IMR-90 (cell line): ENCODE data around the gene LIPI. TPM values are rescaled to one million over a fixed set of nuclear protein-coding genes. Genes with fewer than 3 reads are reported as not detected.

Source experiments
- ATAC-seq: fragments of 200-7000 bp; cut with Tn5 transposase; 2 replicates; pipeline ENCODE4 v1.9.1; 2020; ENCODE audit warnings: low read depth, mild to moderate bottlenecking, moderate library complexity
- BruUV-seq: library from RNA; stranded (reverse); fragments of 400-500 nt; replicated peaks from 2 replicates; lab custom pipeline; 2021; lab: Mats Ljungman, UMichigan
- CTCF ChIA-PET: fragments of 300-600 bp; formaldehyde crosslinking; extraction: SDS; loops from one replicate; lab custom pipeline; 2021; ENCODE audit warnings: antibody characterized with exemption; lab: Yijun Ruan, JAX
- POLR2A ChIA-PET: fragments of 300-600 bp; sonication (Branson Sonifier 250); formaldehyde crosslinking; loops from one replicate; lab custom pipeline; 2022; ENCODE audit warnings: antibody characterized with exemption; ENCODE audit not compliant: unreplicated experiment; lab: Charles Lee
- DNase-seq: peaks from one replicate; pipeline ENCODE4 v3.0.0; 2013
- H2AFZ ChIP-seq: replicated peaks from 2 replicates; pipeline ENCODE3; 2013; ENCODE audit warnings: low read length, mild to moderate bottlenecking; ENCODE audit not compliant: poor library complexity
- H2AK5ac ChIP-seq: 2 replicates; pipeline ENCODE4 v1.6.1; 2013; ENCODE audit warnings: low read depth, low read length, inconsistent platforms
- H2AK9ac ChIP-seq: replicated peaks from 2 replicates; pipeline ENCODE3; 2013; ENCODE audit warnings: mild to moderate bottlenecking, low read depth, low read length, moderate library complexity; ENCODE audit not compliant: poor library complexity
- H2BK120ac ChIP-seq: 2 replicates; pipeline ENCODE4 v1.6.1; 2013; ENCODE audit warnings: low read depth, low read length, inconsistent platforms
- H2BK15ac ChIP-seq: 3 replicates; pipeline ENCODE4 v1.6.1; 2013; ENCODE audit warnings: low read depth, low read length, inconsistent platforms
- H2BK20ac ChIP-seq: 2 replicates; pipeline ENCODE4 v1.6.1; 2013; ENCODE audit warnings: low read depth, mild to moderate bottlenecking, inconsistent platforms, low read length, moderate library complexity
- H2BK5ac ChIP-seq: 2 replicates; pipeline ENCODE4 v1.6.1; 2013; ENCODE audit warnings: mild to moderate bottlenecking, low read depth, low read length, inconsistent platforms; ENCODE audit not compliant: poor library complexity, severe bottlenecking
- H3K14ac ChIP-seq: replicated peaks from 2 replicates; pipeline ENCODE4 v1.6.1; 2013; ENCODE audit warnings: low read depth, low read length, inconsistent platforms
- H3K18ac ChIP-seq: 2 replicates; pipeline ENCODE4 v1.6.1; 2013; ENCODE audit warnings: low read depth, low read length, control low read depth
- H3K23ac ChIP-seq: 2 replicates; pipeline ENCODE4 v1.6.1; 2013; ENCODE audit warnings: low read depth, low read length, inconsistent platforms
- H3K27ac ChIP-seq: 2 replicates; pipeline ENCODE4 v1.5.1; 2013; ENCODE audit warnings: mild to moderate bottlenecking, control low read depth, low read length; ENCODE audit not compliant: insufficient read depth
- H3K27me3 ChIP-seq: 2 replicates; pipeline ENCODE4 v1.6.1; 2013; ENCODE audit warnings: low read length; ENCODE audit not compliant: control insufficient read depth, insufficient read depth
- H3K36me3 ChIP-seq: 2 replicates; pipeline ENCODE4 v1.6.1; 2013; ENCODE audit warnings: low read length, mixed read lengths; ENCODE audit not compliant: control insufficient read depth, insufficient read depth
- H3K4ac ChIP-seq: 2 replicates; pipeline ENCODE4 v1.6.1; 2013; ENCODE audit warnings: low read depth, low read length, inconsistent platforms
- H3K4me1 ChIP-seq: 2 replicates; pipeline ENCODE4 v1.6.1; 2013; ENCODE audit warnings: low read length, mixed read lengths; ENCODE audit not compliant: control insufficient read depth, insufficient read depth
- H3K4me2 ChIP-seq: 2 replicates; pipeline ENCODE4 v1.6.1; 2013; ENCODE audit warnings: low read depth, mild to moderate bottlenecking, control low read depth, low read length, moderate library complexity
- H3K4me3 ChIP-seq: 2 replicates; pipeline ENCODE4 v1.5.1; 2013; ENCODE audit warnings: low read depth, mild to moderate bottlenecking, control low read depth, low read length, moderate library complexity; ENCODE audit not compliant: insufficient read depth
- H3K56ac ChIP-seq: 2 replicates; pipeline ENCODE4 v1.6.1; 2013; ENCODE audit warnings: low read length, inconsistent platforms; ENCODE audit not compliant: insufficient read depth; ENCODE audit errors: extremely low read depth
- H3K79me1 ChIP-seq, 2 experiments: 2 replicates each; pipeline ENCODE4 v1.6.1; 2013; ENCODE audit warnings: low read length in 2 of 2, inconsistent platforms in 1 of 2, low read depth in 1 of 2
- H3K9ac ChIP-seq: 2 replicates; pipeline ENCODE4 v1.6.1; 2013; ENCODE audit warnings: low read depth, low read length, control low read depth
- H3K9me1 ChIP-seq: 2 replicates; pipeline ENCODE4 v1.6.1; 2013; ENCODE audit warnings: low read length, inconsistent platforms; ENCODE audit not compliant: insufficient read depth
- H3K9me3 ChIP-seq: 2 replicates; pipeline ENCODE4 v1.6.1; 2013; ENCODE audit warnings: low read length; ENCODE audit not compliant: control insufficient read depth, insufficient read depth
- H4K20me1 ChIP-seq: 2 replicates; pipeline ENCODE4 v1.6.1; 2013; ENCODE audit warnings: low read length, inconsistent platforms; ENCODE audit not compliant: insufficient read depth
- H4K5ac ChIP-seq: 2 replicates; pipeline ENCODE4 v1.6.1; 2013; ENCODE audit warnings: mild to moderate bottlenecking, low read depth, low read length, control low read depth
- H4K8ac ChIP-seq, 2 experiments: 2 replicates each; pipeline ENCODE4 v1.6.1; 2013; ENCODE audit warnings: low read depth in 2 of 2, low read length in 2 of 2, control low read depth in 1 of 2, inconsistent platforms in 1 of 2
- H4K91ac ChIP-seq: 2 replicates; pipeline ENCODE4 v1.6.1; 2013; ENCODE audit warnings: low read depth, low read length, inconsistent platforms; ENCODE audit not compliant: insufficient read depth
- BHLHE40 ChIP-seq: fragments of 150-350 bp; IDR thresholded peaks from 2 replicates; pipeline ENCODE4 v1.6.1; 2016; ENCODE audit warnings: mild to moderate bottlenecking, low read depth, low read length
- CEBPB ChIP-seq: IDR thresholded peaks from 2 replicates; pipeline ENCODE4 v1.6.1; 2012; ENCODE audit warnings: low read depth, low read length, improper control_type of control experiment
- CHD1 ChIP-seq: IDR thresholded peaks from 2 replicates; pipeline ENCODE4 v1.6.1; 2012; ENCODE audit warnings: low read depth, low read length, improper control_type of control experiment
- CTCF ChIP-seq: conservative IDR thresholded peaks from 2 replicates; pipeline ENCODE4 v1.5.1; 2012; ENCODE audit warnings: mild to moderate bottlenecking, low read depth, low read length, improper control_type of control experiment
- ELK1 ChIP-seq: fragments of 150-350 bp; IDR thresholded peaks from 2 replicates; pipeline ENCODE4 v1.6.1; 2016; ENCODE audit warnings: low read depth, mild to moderate bottlenecking, low read length, moderate library complexity, borderline replicate concordance
- FOS ChIP-seq: fragments of 150-350 bp; IDR thresholded peaks from 2 replicates; pipeline ENCODE4 v1.6.1; 2016; ENCODE audit warnings: low read depth, low read length
- MAFK ChIP-seq: IDR thresholded peaks from 2 replicates; pipeline ENCODE4 v1.6.1; 2012; ENCODE audit warnings: low read depth, low read length, improper control_type of control experiment
- MAZ ChIP-seq: IDR thresholded peaks from 2 replicates; pipeline ENCODE4 v1.6.1; 2012; ENCODE audit warnings: low read depth, mild to moderate bottlenecking, low read length, improper control_type of control experiment, moderate library complexity, borderline replicate concordance
- MXI1 ChIP-seq: IDR thresholded peaks from 2 replicates; pipeline ENCODE4 v1.6.1; 2012; ENCODE audit warnings: low read depth, mild to moderate bottlenecking, low read length, moderate library complexity, borderline replicate concordance
- NFE2L2 ChIP-seq: fragments of 150-350 bp; IDR thresholded peaks from 2 replicates; pipeline ENCODE4 v1.6.1; 2016; ENCODE audit warnings: low read depth, mild to moderate bottlenecking, low read length
- POLR2A ChIP-seq: IDR thresholded peaks from 2 replicates; pipeline ENCODE4 v1.6.1; 2012; ENCODE audit warnings: mild to moderate bottlenecking, low read depth, low read length
- RAD21 ChIP-seq: IDR thresholded peaks from 2 replicates; pipeline ENCODE4 v1.6.1; 2012; ENCODE audit warnings: low read length, improper control_type of control experiment
- RCOR1 ChIP-seq: IDR thresholded peaks from 2 replicates; pipeline ENCODE4 v1.6.1; 2012; ENCODE audit warnings: mild to moderate bottlenecking, low read length, improper control_type of control experiment; ENCODE audit not compliant: insufficient replicate concordance
- RFX5 ChIP-seq: IDR thresholded peaks from 2 replicates; pipeline ENCODE4 v1.8.0; 2012; ENCODE audit warnings: low read depth, mild to moderate bottlenecking, low read length, moderate library complexity
- SMC3 ChIP-seq: fragments of 150-350 bp; IDR thresholded peaks from 2 replicates; pipeline ENCODE4 v1.6.1; 2016; ENCODE audit warnings: low read depth, mild to moderate bottlenecking, antibody characterized with exemption, low read length, moderate library complexity
- USF2 ChIP-seq: fragments of 150-350 bp; IDR thresholded peaks from 2 replicates; pipeline ENCODE4 v1.6.1; 2017; ENCODE audit warnings: mild to moderate bottlenecking, antibody characterized with exemption, low read length, low read depth
- WGBS, 2 experiments: methylation state at CpG; one replicate each; pipeline versions ENCODE4 v1.1.5 to v1.1.7; 2013; ENCODE audit warnings: missing lambda C conversion rate in 2 of 2; ENCODE audit not compliant: insufficient read length in 1 of 2; ENCODE audit errors: extremely low coverage in 2 of 2; 5-methylcytosine and 5-hydroxymethylcytosine counted together
- dilution Hi-C: fragments of 300-500 bp; cut with HindIII; formaldehyde crosslinking; loops from one replicate; pipeline ENCODE4 v1.14.3; 2018; ENCODE audit warnings: low sequenced_read_pairs; ENCODE audit not compliant: unreplicated experiment
- in situ Hi-C: fragments of 300-500 bp; cut with MboI; formaldehyde crosslinking; loops from 3 replicates; pipeline ENCODE4 v1.14.3; 2019; ENCODE audit warnings: low sequenced_read_pairs, inconsistent platforms, mixed read lengths
- intact Hi-C: fragments of 100-400 bp; cut with micrococcal nuclease; formaldehyde crosslinking; loops from 2 replicates; pipeline ENCODE4 v1.10.0; 2022
- polyA plus RNA-seq, 3 experiments: library from polyadenylated mRNA; depleted of rRNA; stranded (reverse); fragments of >200 nt; gene quantifications; 2 replicates each; pipeline ENCODE4 v1.2.3, GENCODE V29; 2012; ENCODE audit warnings: low replicate concordance in 1 of 3
- total RNA-seq: library from RNA; depleted of rRNA; stranded (reverse); fragments of >200 nt; gene quantifications from 2 replicates; pipeline ENCODE4 v1.2.3, GENCODE V29; 2012

The LIPI gene
- total and polyA plus RNA-seq, 2 of the 4 experiments (the other 2 are of a cell fraction): not detected

DNA sequence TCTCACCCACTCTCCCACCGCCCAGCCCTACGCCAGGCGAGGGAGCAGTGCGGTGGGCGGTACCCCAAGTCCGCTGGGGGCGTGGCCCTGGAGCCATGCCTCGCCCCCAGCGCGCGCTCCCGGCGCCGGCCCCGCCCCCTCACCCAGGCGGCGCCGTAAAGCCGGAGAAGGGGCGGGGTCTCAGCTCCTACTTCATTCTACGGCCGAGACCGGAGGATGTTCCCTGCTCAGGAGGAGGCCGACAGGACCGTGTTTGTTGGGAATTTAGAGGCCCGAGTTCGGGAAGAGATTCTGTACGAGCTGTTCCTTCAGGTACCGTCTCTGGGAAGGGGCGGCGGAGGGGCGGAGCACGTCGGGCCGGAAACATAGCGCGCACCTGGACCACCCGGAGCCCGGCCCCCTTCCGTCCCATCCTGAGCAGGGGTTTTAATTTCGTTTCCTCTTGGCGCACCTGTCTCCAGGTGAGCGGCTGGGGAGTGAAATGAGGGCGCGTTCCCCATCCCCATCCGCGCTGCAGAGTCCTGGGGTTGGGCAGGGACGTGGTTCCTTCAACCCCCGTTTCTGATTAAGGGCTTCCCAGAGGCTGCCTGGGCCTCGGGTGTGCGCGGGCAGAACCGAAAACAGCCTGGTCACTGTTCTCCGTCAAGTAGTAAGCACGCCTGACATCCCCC, 5.4 kb upstream of the LIPI start, which contains the start of gene RBM11:
RBM11 (plus strand) TSS at position 187 of the 671 bp plus-strand sequence; CDS start at position 217, 30 bp downstream.
- H3K14ac ChIP-seq: no peak within 1 kb of the TSS
- no peak within 1 kb of the TSS for H3K9ac ChIP-seq
- H3K9me3 ChIP-seq: no peaks in the 10 kb centered on the region
- ChIA-PET CTCF (interaction anchor here (1.3 kb wide), 1 partner anchor 41 kb away, joined by 3 read pairs; no protein-coding TSS in a partner anchor), POLR2A (no interaction called here)
- BruUV-seq: no TSS peak
- H4K8ac ChIP-seq: no peak within 1 kb of the TSS
- no peaks in the 10 kb centered on the region for H3K79me1 ChIP-seq
- H3K18ac ChIP-seq: no peak within 1 kb of the TSS
- no peak within 1 kb of the TSS for H2AK5ac ChIP-seq
- ATAC-seq: peak; percentile 95
- no peak within 1 kb of the TSS for H3K27ac ChIP-seq
- no peak within 1 kb of the TSS for H3K56ac ChIP-seq
- peak within 1 kb of the TSS; percentile 44 for H3K4me3 ChIP-seq
- intact Hi-C loops (no loop called here), dilution Hi-C loops (no loop called here), in situ Hi-C loops (no loop called here)
- H2BK120ac ChIP-seq: no peak within 1 kb of the TSS
- no peak within 1 kb of the TSS for H3K23ac ChIP-seq
- H4K5ac ChIP-seq: no peak within 1 kb of the TSS
- 0% methylated on average over 14 of the region's 55 CpGs; no CpG with 5 or more reads in 1 of the 2 experiments for WGBS, 2 experiments
- H3K4me2 ChIP-seq: peak within 1 kb of the TSS; percentile 86
- no peak for TF ChIP-seq RAD21
- no peak for TF ChIP-seq ELK1
- TF ChIP-seq RCOR1: no peak
- TF ChIP-seq SMC3: no peak
- no peak for TF ChIP-seq USF2
- no peak for TF ChIP-seq MAFK
- TF ChIP-seq CEBPB: no peak
- TF ChIP-seq RFX5: no peak
- no peak for TF ChIP-seq POLR2A
- no peak for TF ChIP-seq CTCF
- no peak for TF ChIP-seq FOS
- TF ChIP-seq CHD1: no peak
- no peak for TF ChIP-seq MAZ
- no peak for TF ChIP-seq NFE2L2
- no peak for TF ChIP-seq MXI1
- no peak for TF ChIP-seq BHLHE40
- H3K9me1 ChIP-seq: no peaks in the 10 kb centered on the region
- H2BK5ac ChIP-seq: no peak within 1 kb of the TSS
- H3K27me3 ChIP-seq: no peaks in the 10 kb centered on the region
- H3K36me3 ChIP-seq: no peaks in the 10 kb centered on the region
- H3K4me1 ChIP-seq: no peaks in the 10 kb centered on the region
- peak within 1 kb of the TSS; percentile 55 for H2AK9ac ChIP-seq
- H4K20me1 ChIP-seq: no peaks in the 10 kb centered on the region
- H2AFZ ChIP-seq: peak within 1 kb of the TSS; percentile 89
- H3K4ac ChIP-seq: no peak within 1 kb of the TSS
- no peak within 1 kb of the TSS for H2BK20ac ChIP-seq
- no peak within 1 kb of the TSS for H4K91ac ChIP-seq
- H2BK15ac ChIP-seq: no peak within 1 kb of the TSS
- peak; percentile 7 for DNase-seq
